ENCODE measurements around the gene NUTF2.

NUTF2 gene

GRCh38 chr16:67845291-67846062 is 1.3 kb upstream of the NUTF2 start:
- Histone ChIP-seq H3K27me3 (no peaks in the 10 kb centered on the region), H3K9me3 (no peaks in the 10 kb centered on the region), H3K4me1 (peaks cover 15 to 64% (median 51%) of the 10 kb centered on the region in 4 donors), H3K27ac (peak overlapping the region; percentile 97 to 99), H3K36me3 (no peaks in the 10 kb centered on the region), H3K4me3 (peak overlapping the region; percentile 73 to 80)
- no peak for DNase-seq
- no peak for TF ChIP-seq CTCF (IDR thresholded peaks at IDR 0.05)
- intact Hi-C loops (cut with DNase I; ENCODE audit: low total_unique reads) = no loop called here

GRCh38 chr16:67846063-67846319 is 742 bp upstream of the NUTF2 start:
- no peaks in the 10 kb centered on the region for H3K9me3 ChIP-seq
- intact Hi-C loops (cut with DNase I; ENCODE audit: low total_unique reads) = no loop called here
- no peaks in the 10 kb centered on the region for H3K36me3 ChIP-seq
- H3K4me3 ChIP-seq = peak overlapping the region; percentile 73 to 80
- TF ChIP-seq CTCF (IDR thresholded peaks at IDR 0.05) = no peak
- H3K27me3 ChIP-seq = no peaks in the 10 kb centered on the region
- peaks cover 15 to 69% (median 51%) of the 10 kb centered on the region in 4 donors for H3K4me1 ChIP-seq
- H3K27ac ChIP-seq = peak overlapping the region; percentile 97 to 99
- DNase-seq = no peak

- Histone ChIP-seq H3K27ac (peak within 1 kb of the TSS; percentile 97 to 99), H3K4me1 (peaks cover 7 to 66% (median 48%) of the 10 kb centered on the region in 4 donors), H3K36me3 (no peaks in the 10 kb centered on the region), H3K4me3 (peak within 1 kb of the TSS; percentile 73 to 80), H3K9me3 (no peaks in the 10 kb centered on the region), H3K27me3 (no peaks in the 10 kb centered on the region)
- TF ChIP-seq CTCF (IDR thresholded peaks at IDR 0.05) = no peak
- intact Hi-C loops (cut with DNase I; ENCODE audit: low total_unique reads) = no loop called here
- DNase-seq = peak in 1 of 2 donors; percentile 70
Measured at GRCh38 chr16:67847064-67847861, 530 bp downstream of the NUTF2 start, which contains the start of gene CENPT. Gene CENPT, minus strand, starts transcription at chr16:67847693. Its CDS starts 13,834 bp downstream, at chr16:67833859.

GRCh38 chr16:67848118-67848517 is 1.4 kb downstream of the NUTF2 start:
- Histone ChIP-seq H3K4me3 (peak overlapping the region; percentile 73 to 80), H3K4me1 (peaks cover 7 to 64% (median 47%) of the 10 kb centered on the region in 4 donors), H3K9me3 (no peaks in the 10 kb centered on the region), H3K27me3 (no peaks in the 10 kb centered on the region), H3K27ac (peak overlapping the region; percentile 97 to 99), H3K36me3 (no peaks in the 10 kb centered on the region)
- DNase-seq = no peak
- intact Hi-C loops (cut with DNase I; ENCODE audit: low total_unique reads) = no loop called here
- no peak for TF ChIP-seq CTCF (IDR thresholded peaks at IDR 0.05)

- no peak for DNase-seq
- no peak overlapping the region for H3K4me3 ChIP-seq
- peaks cover 0 to 58% (median 37%) of the 10 kb centered on the region in 4 donors for H3K4me1 ChIP-seq
- intact Hi-C loops (cut with DNase I; ENCODE audit: low total_unique reads) = no loop called here
- H3K27me3 ChIP-seq = no peaks in the 10 kb centered on the region
- H3K9me3 ChIP-seq = no peaks in the 10 kb centered on the region
- H3K27ac ChIP-seq = no peak overlapping the region
- TF ChIP-seq CTCF (IDR thresholded peaks at IDR 0.05) = no peak
- H3K36me3 ChIP-seq = no peaks in the 10 kb centered on the region
Measured at GRCh38 chr16:67853670-67854069, 6.9 kb downstream of the NUTF2 start.
